GM18507 (cell line): ENCODE measurements around the gene KRT80.

Source experiments
- DNase-seq: peaks from one replicate; pipeline ENCODE4 v3.0.0; 2011; ENCODE audit warnings: low read depth; ENCODE audit not compliant: insufficient read length; ENCODE audit errors: extremely low spot score
- FAIRE-seq: peaks from 2 replicates; lab custom pipeline; 2011; peaks lifted over from hg19 to GRCh38; lab: Jason Lieb, UNC

Gene KRT80

DNA sequence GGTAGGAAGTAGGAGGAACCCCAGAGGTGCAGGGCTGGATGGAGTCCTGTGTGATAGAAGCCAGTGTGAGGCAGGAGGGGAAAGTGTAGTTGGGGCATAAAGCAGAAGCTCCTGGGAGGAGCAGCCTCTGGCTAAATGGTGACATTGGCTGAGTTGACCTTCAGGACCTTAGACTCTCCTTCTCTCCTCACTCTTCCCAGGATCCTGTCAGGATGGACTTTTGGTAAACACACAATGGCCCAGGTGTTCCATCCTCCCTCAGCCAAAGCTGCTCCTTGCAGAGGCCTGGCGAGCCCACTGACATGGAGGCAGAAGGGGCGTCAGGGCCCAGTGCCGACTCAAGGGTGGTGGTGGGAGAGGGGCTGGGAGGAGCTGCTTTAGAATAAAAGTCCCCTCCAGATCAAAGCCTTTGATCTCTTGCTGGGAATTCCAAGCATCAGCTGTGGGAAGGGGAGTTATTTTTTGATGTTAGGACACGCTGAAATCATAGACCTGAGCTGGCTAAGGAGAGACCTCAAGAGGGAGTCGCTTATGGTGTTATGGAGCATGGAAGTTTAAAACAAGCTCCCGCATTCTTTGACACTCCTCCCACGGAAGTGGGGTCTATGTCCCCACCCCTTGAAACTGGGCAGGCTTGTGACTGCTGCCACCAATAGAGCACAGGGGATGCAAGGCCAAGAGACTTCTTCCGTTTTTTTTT lies 68.2 kb downstream of the KRT80 start:
- DNase-seq: no peak
- peak; percentile 60 for FAIRE-seq

DNA sequence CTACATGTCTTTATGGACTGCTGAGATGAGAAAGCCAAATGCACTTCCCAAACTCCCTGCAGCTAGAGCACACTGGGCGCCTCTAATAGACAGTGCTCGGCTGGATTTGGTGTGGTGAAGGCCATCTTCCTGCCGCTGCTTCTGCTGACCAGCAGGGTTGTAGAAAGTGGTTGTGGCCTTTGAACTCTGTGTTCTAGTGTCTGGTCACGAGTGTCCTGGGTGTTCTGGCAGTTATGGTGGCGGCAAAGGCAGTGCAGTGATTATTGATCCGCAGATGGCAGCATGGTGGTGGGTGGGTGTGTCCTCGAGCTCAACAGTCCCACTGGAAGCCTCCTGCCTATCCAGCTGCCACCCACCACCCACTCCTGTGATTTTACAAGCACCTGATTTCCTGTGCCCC lies 68.9 kb downstream of the KRT80 start:
- FAIRE-seq: no peak
- DNase-seq: no peak

GRCh38 chr12:52122540-52122871 lies 69.3 kb downstream of the KRT80 start:
- FAIRE-seq: no peak
- DNase-seq: no peak

GRCh38 chr12:52121824-52122539 lies 69.8 kb downstream of the KRT80 start:
- FAIRE-seq (peak; percentile 84), DNase-seq (peak; percentile 62)

DNA sequence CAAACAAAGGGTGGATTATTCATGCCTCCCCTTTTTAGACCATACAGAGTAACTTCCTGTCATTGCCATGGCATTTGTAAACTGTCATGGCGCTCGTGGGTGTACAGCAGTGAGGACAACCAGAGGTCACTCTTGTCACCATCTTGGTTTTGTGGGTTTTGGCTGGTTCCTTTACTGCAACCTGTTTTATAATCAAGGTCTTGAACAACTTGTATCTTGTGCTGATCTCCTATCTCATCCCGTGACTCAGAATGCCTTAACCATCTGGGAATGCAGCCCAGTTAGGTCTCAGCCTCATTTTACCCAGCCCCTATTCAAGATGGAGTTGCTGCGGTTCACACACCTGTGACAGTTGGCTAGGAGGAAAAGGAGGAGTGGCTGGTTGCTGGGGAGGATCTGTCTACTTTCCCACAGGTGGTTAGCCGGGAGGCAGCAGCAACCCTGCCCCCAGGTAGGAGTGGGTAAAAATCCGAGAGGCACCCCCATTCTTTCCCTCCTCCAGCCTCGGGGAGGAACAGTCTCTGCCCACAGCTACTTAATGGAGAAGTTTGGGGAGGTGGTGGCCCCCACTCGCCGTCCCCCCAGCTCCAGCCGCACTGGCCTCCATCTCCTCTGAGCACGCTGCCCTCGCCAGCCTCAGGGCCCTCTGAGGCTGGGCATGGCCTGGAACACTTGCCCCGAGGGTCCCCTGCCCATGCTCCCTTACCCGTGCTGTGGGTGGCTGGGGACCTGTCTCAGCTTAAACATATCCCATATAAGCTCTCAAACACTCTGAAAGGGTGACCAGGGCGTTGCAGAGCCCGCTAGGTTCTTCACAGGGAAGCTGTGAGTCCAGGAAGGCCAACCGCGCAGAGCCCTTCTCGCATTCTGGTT lies 70.6 kb downstream of the KRT80 start:
- DNase-seq: no peak
- FAIRE-seq: no peak

DNA sequence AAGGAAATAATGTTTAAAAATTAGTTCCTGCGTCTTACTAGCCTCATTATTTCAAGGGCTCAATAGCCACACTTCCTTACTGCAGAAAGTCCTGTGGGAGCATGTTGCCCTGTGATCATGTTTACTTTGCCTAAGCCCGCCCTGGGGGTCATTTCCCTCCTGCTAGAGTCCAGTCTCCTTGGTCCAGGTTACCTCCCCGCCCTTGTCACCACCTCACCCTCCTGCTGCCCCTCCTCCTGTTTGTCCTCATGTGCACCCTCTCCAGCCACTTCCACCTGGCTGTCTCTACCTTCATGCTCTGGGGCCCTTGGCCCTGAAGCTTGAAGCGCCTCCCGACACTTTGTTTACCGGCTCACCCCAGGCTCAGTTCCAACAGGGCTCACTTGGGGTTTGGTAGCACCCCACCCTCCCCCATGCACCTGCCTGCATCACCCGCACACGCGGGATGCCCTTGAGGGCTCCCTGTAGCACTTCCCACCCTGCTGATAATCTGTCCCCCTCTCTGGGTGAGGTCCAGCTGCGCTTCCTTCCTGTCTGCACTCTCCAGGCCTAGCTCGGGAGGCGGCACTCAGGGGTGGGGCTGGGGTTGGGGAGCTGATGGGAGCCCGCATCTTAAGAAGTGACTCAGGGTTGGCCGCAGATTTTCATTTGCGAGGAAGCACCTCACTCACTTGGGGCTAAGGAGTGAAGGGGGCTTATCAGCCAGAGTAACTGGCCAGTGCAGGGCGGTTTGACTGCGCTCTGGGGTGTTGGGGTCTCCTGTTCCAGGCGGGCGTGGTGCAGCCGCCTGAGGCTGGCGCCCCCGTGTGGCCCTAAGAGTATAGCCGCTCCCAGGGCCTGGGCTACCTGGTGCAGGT lies 72.2 kb downstream of the KRT80 start:
- no peak for FAIRE-seq
- no peak for DNase-seq
